Middle frontal gyrus (tissue), 1 donor: Measurements from ENCODE around the gene ZNF613.
A peak's percentile ranks its signal among the peaks of the same experiment; 100 is the strongest.
"Not testable (repeated sequence)": the region's sequence is repeated elsewhere in the genome, so short reads cannot be mapped to it uniquely, and the experiment has no call there.

Source experiments
- DNase-seq: peaks from one replicate; pipeline ENCODE4 v3.0.0-alpha.2; 2015; ENCODE audit warnings: low spot score; ENCODE audit errors: extremely low spot score

ZNF613 gene

GRCh38 chr19:51926784-51927741, at the start of gene ZNF613:
Gene ZNF613 (plus strand): TSS chr19:51927472. CDS start chr19:51936221, 8,749 bp downstream.
- peak; percentile 85 for DNase-seq

GRCh38 chr19:51882518-51882917, 44.8 kb upstream of the ZNF613 start:
- DNase-seq = no peak

- DNase-seq = no peak
Measured at GRCh38 chr19:51884713-51885112, 42.6 kb upstream of the ZNF613 start.

GRCh38 chr19:51887522-51888498, 39.5 kb upstream of the ZNF613 start, which contains the start of gene ZNF577:
Gene ZNF577 (minus strand): TSS chr19:51887951. CDS start chr19:51880382, 7,569 bp downstream.
- DNase-seq = peak; percentile 60

GRCh38 chr19:51889934-51890333, 37.3 kb upstream of the ZNF613 start:
- no peak for DNase-seq

GRCh38 chr19:51891193-51891747, 36.0 kb upstream of the ZNF613 start:
- no peak for DNase-seq

GRCh38 chr19:51901860-51902259, 25.4 kb upstream of the ZNF613 start:
- no peak for DNase-seq

GRCh38 chr19:51903192-51903591, 24.1 kb upstream of the ZNF613 start:
- DNase-seq = no peak

- peak; percentile 71 for DNase-seq
Measured at GRCh38 chr19:51904331-51905165, 22.7 kb upstream of the ZNF613 start, which contains the start of gene ZNF649. Gene ZNF649 (minus strand): TSS chr19:51905017. CDS start chr19:51900107, 4,910 bp downstream.

GRCh38 chr19:51905206-51905605, 22.1 kb upstream of the ZNF613 start:
- no peak for DNase-seq

- not testable (repeated sequence) for DNase-seq
Measured at GRCh38 chr19:51905639-51906038, 21.6 kb upstream of the ZNF613 start.

- DNase-seq = not testable (repeated sequence)
Measured at GRCh38 chr19:51906108-51906507, 21.2 kb upstream of the ZNF613 start.

- not testable (repeated sequence) for DNase-seq
Measured at GRCh38 chr19:51907981-51908380, 19.3 kb upstream of the ZNF613 start.

GRCh38 chr19:51915324-51915867, 11.9 kb upstream of the ZNF613 start:
- DNase-seq = no peak

GRCh38 chr19:51916167-51916566, 11.1 kb upstream of the ZNF613 start:
- no peak for DNase-seq

- no peak for DNase-seq
Measured at GRCh38 chr19:51919606-51920005, 7.7 kb upstream of the ZNF613 start.

GRCh38 chr19:51921949-51922348, 5.3 kb upstream of the ZNF613 start:
- DNase-seq = no peak

- no peak for DNase-seq
Measured at GRCh38 chr19:51926426-51926783, 867 bp upstream of the ZNF613 start.

GRCh38 chr19:51927859-51928258, 587 bp downstream of the ZNF613 start:
- no peak for DNase-seq

- no peak for DNase-seq
Measured at GRCh38 chr19:51931921-51932320, 4.6 kb downstream of the ZNF613 start.
